GM12875 (cell line): Measurements from ENCODE around the gene A1CF.
"Not testable (repeated sequence)": the region's sequence is repeated elsewhere in the genome, so short reads cannot be mapped to it uniquely, and the experiment has no call there.

Experiments used
- H3K4me3 ChIP-seq: one replicate; pipeline ENCODE4 v1.5.1; 2011; ENCODE audit warnings: low read depth, low read length, control low read depth
- TF ChIP-seq, protein P1 (sequence below): IDR thresholded peaks from 2 replicates; pipeline ENCODE4 v1.5.1; 2011; ENCODE audit warnings: low read depth, mild to moderate bottlenecking, control low read depth, inconsistent platforms, low read length, moderate library complexity, borderline replicate concordance; ENCODE audit not compliant: insufficient read depth

Gene A1CF, protein sequence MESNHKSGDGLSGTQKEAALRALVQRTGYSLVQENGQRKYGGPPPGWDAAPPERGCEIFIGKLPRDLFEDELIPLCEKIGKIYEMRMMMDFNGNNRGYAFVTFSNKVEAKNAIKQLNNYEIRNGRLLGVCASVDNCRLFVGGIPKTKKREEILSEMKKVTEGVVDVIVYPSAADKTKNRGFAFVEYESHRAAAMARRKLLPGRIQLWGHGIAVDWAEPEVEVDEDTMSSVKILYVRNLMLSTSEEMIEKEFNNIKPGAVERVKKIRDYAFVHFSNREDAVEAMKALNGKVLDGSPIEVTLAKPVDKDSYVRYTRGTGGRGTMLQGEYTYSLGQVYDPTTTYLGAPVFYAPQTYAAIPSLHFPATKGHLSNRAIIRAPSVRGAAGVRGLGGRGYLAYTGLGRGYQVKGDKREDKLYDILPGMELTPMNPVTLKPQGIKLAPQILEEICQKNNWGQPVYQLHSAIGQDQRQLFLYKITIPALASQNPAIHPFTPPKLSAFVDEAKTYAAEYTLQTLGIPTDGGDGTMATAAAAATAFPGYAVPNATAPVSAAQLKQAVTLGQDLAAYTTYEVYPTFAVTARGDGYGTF

DNA sequence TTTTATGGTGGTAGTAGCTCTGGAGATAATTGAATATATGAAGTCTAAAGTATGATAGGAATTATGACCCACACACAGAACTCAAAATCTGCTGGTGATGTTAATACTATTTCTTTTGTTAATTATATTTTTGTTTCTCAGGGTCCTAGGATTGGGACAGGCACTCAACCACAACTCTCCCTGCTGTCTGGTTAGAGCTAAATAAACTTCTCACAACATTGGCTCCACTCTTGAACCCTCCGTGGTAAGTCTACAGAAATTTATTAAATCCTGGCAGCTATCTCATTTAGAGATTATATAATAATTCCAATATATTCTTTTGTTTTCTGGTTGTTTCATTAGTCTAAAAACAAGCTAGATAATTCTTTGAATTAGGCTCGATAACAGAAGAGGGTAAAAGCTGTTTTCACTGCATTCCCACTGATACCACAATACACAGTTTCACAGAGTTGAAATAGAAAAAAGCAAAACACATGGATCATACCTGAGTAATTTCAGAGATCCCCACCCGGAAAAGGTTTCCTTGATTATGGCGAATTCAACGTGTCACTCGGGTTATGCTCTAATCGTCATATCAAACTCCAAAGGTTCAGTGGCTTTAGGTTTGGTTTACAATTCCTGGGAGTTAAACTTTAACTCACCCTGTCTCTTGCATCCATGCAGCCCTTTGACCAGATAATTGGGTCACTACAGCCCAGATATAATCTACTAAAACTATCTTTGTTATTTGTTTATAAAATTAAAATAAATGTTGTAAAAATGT is at the start of gene A1CF:
A1CF (minus strand) TSS at position 531 of the 763 bp plus-strand sequence. CDS start 25,687 bp downstream, outside the sequence.
- no peak within 1 kb of the TSS for H3K4me3 ChIP-seq
- TF ChIP-seq, protein P1, sequence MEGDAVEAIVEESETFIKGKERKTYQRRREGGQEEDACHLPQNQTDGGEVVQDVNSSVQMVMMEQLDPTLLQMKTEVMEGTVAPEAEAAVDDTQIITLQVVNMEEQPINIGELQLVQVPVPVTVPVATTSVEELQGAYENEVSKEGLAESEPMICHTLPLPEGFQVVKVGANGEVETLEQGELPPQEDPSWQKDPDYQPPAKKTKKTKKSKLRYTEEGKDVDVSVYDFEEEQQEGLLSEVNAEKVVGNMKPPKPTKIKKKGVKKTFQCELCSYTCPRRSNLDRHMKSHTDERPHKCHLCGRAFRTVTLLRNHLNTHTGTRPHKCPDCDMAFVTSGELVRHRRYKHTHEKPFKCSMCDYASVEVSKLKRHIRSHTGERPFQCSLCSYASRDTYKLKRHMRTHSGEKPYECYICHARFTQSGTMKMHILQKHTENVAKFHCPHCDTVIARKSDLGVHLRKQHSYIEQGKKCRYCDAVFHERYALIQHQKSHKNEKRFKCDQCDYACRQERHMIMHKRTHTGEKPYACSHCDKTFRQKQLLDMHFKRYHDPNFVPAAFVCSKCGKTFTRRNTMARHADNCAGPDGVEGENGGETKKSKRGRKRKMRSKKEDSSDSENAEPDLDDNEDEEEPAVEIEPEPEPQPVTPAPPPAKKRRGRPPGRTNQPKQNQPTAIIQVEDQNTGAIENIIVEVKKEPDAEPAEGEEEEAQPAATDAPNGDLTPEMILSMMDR, result no peak

DNA sequence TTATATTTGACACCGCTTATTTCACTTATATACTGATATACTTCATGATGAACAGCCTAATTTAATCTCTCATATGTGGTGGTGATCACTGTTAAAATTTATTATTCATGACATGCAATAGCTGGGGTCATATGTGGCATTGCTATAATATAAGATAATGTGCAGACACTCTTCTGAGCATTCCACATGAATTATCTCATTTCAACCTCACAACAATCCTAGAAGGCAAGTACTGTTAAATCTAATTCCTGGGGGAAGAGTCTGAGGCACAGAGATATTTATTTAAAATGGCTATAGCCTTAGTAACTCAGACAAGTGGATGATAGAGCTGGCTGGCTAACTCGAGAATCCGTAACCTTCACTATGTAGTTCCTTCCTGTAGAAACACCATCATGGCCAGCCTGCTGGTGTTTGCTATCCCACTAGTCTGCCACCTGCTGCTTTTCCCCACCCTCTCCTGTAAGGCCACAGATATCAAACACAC is 46.6 kb upstream of the A1CF start:
- TF ChIP-seq, protein P1, result no peak
- no peak overlapping the region for H3K4me3 ChIP-seq

DNA sequence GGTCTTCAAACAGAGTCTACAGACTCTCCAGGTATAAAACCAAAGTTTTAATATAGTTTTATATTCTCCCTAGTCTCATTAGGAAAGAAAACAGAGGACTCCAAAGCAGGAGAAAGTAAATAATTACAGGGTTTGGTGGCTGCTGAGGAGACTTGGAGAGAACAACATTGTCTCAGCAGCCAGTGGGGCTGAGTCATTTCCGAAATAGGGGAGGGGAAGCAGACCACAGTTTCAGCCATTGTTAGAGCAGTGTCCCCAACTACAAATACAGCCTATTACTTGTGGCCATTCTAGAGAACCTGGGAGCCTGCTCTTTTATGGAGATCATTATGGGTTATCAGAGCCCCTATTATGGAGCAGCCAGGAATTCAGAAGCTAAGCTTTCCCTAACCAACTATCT is 44.2 kb upstream of the A1CF start:
- H3K4me3 ChIP-seq, result no peak overlapping the region
- TF ChIP-seq, protein P1, result no peak

DNA sequence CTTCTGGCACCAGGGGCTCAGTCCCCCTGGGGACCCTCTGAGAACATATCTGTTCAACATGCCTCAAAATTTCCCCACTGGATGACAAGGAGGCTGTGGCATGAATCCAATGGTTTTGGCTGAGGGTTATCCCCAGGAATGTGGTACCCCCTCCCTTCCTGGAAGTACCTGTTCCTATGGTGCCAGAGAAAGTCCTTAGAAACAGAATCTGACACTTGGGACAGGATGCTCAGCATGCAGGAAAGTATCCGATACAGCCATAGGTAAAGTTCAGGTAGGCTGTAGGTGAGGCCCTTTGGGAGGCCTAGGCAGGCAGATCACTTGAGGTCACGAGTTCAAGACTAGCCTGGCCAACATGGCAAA is 42.7 kb upstream of the A1CF start:
- H3K4me3 ChIP-seq, result no peak overlapping the region

DNA sequence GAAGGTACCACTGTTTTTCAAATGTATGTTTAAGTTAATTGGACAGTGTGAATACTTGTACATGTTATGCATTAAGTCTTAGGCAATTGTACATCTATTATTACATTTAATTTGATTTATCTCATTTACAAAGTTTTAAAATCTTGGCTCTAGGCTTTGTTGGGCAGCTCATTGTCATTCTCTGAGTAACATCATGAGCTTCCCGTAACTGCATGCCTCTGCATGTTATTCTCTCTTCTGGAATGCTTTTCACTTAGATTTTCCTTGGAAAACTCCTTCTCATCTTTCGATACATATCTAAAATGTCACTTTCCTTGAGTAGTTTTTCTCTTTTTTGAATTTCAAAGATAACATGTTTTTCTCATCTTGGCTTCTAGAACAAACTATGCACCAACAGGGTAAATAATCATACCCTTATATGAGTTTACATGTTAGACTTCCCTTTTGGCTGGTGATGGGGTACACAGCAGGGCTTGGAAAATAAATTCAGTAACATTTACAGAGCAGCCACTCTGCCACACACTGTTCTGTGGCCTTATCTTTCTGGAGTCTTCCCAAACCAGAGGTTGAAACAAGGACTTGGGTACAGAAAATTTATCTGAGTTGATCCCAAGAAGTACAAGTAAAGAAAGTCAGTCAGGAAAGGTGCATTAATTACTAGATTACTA is 42.2 kb upstream of the A1CF start:
- TF ChIP-seq, protein P1, result no peak
- no peak overlapping the region for H3K4me3 ChIP-seq

More for the DNA sequence above, 42.7 kb upstream of the A1CF start:
- TF ChIP-seq, protein P1, result no peak

DNA sequence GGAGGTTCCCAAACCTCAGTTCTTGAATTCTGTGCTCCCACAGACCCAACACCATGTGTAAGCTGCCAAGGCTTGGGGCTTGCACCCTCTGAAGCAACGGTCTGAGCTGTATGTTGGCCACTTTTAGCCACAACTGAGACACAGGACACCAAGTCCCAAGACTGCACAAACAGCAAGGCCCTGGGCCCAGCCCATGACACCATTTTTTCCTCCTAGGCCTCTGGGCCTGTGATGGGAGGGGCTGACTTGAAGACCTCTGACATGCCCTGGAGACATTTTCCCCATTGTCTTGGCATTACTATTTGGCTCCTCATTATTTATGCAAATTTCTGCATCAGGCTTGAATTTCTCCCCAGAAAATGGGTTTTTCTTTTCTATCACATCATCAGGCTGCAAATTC is 38.0 kb upstream of the A1CF start:
- not testable (repeated sequence) for H3K4me3 ChIP-seq

DNA sequence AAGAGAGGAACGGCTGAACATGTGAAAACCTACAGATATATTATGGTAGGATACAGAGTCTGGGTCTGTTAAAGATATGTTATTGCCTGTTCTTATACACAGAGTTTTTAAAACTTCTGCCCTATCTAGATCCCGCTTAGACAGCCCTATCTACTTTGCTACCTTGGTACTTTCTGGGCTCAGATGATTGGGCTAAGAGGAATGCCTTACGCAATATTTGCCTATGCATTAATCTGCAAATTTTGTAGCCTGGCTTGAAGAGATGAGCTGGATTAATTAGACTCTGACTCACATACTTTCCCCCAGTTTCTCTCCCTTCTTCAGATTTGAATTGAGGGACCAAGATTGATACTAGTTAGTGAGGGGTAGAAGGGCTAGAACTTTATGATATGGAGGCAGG is 33.6 kb upstream of the A1CF start:
- no peak overlapping the region for H3K4me3 ChIP-seq
- TF ChIP-seq, protein P1, result no peak
